Astrocyte of the cerebellum (primary cell): Measurements from ENCODE around the gene MEG3.

Experiments
- DNase-seq: peaks from one replicate; pipeline ENCODE4 v3.0.0-alpha.2; 2011; ENCODE audit warnings: low read depth
- H3K4me3 ChIP-seq: 2 replicates; pipeline ENCODE4 v1.5.1; 2011; ENCODE audit warnings: mild to moderate bottlenecking, low read depth, low read length, moderate library complexity
- in situ Hi-C: cut with HindIII; loops from 2 replicates; pipeline ENCODE4 v1.10.0; 2017; ENCODE audit warnings: low sequenced_read_pairs
- TF ChIP-seq, protein P1 (sequence below): IDR thresholded peaks from 2 replicates; pipeline ENCODE4 v1.5.1; 2012; ENCODE audit warnings: low read length, low read depth, moderate library complexity, mild to moderate bottlenecking; ENCODE audit errors: missing control alignments

MEG3 gene

DNA sequence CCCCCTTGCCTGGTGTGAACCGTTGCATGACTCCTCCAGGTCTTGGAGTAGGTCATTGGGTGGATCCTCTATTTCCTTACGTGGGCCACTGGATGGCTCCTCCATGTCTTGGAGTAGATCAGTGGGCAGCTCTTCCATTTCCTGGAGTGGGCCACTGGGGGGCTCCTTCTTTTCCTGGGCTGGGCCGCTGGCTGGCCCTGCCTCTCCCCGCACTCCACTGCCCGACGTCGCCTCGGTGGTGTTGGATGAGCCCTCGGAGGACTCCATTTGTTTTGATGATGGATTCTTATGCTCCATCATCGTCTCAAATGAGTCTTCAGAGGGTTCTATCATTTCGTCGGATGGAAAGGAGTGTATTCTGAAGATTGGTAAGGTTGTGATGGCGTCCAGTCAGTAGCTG is 58.5 kb downstream of the MEG3 start:
- TF ChIP-seq, protein P1, sequence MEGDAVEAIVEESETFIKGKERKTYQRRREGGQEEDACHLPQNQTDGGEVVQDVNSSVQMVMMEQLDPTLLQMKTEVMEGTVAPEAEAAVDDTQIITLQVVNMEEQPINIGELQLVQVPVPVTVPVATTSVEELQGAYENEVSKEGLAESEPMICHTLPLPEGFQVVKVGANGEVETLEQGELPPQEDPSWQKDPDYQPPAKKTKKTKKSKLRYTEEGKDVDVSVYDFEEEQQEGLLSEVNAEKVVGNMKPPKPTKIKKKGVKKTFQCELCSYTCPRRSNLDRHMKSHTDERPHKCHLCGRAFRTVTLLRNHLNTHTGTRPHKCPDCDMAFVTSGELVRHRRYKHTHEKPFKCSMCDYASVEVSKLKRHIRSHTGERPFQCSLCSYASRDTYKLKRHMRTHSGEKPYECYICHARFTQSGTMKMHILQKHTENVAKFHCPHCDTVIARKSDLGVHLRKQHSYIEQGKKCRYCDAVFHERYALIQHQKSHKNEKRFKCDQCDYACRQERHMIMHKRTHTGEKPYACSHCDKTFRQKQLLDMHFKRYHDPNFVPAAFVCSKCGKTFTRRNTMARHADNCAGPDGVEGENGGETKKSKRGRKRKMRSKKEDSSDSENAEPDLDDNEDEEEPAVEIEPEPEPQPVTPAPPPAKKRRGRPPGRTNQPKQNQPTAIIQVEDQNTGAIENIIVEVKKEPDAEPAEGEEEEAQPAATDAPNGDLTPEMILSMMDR, result no peak
- H3K4me3 ChIP-seq, result no peak overlapping the region
- in situ Hi-C loops, result no loop called here
- DNase-seq, result no peak

GRCh38 chr14:100885196-100885595 is 59.3 kb downstream of the MEG3 start:
- TF ChIP-seq, protein P1, result no peak
- H3K4me3 ChIP-seq, result no peak overlapping the region
- in situ Hi-C loops, result no loop called here
- no peak for DNase-seq

GRCh38 chr14:100885617-100886016 is 59.7 kb downstream of the MEG3 start:
- in situ Hi-C loops, result no loop called here
- no peak overlapping the region for H3K4me3 ChIP-seq
- no peak for DNase-seq
- TF ChIP-seq, protein P1, result peak; percentile 17

DNA sequence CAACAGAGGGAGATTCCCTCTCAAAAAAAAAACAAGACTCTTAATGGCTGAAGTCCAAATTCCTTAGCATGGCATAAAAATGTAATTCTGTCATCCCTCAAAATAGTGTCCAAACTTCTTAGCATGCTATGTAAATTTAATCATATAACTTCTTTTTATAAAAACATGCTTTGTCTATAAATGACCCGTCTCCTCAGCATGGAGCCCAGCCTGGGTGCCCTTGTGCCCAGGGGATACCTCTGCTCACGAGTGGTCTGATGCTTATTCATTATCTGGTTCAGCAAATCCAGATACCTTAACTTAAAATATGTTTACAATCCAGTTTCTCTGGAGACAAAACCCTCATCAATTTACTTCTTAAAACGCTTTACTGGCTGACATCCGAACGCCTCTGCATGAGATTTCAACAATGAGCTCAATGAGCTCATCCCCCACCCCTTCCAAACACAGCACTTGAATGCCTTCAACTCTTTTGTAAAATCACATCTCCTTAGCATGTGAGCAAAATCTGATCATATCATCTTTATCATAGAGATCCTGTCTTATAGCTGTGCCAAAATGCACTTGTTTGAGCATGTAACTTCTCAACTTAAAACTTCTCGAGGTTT is 61.9 kb downstream of the MEG3 start:
- DNase-seq, result no peak
- TF ChIP-seq, protein P1, result no peak
- no peak overlapping the region for H3K4me3 ChIP-seq
- in situ Hi-C loops, result no loop called here

DNA sequence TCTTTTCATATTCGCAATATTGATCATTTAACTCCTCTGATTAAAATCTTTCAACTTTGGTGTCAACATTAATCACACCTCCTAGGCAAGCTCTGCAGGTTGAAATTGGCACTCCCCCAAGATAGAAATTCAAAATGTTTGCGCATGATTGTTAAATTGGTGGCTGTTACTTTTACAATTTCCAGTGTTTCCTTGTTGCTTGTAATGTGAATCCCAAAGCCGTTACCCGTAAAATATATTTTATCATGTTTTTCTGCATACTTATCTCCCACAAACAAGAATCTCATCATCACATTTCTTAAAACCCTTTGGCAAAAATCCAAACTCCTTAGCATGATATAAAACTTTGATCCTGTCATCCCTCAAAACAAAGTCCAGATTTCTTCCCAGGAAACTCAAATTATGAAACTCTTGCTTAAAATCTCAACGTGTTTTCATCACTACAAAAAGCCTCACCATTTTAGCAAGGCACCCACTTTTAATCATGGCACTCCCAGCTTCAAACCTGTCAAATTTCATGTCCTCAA is 62.9 kb downstream of the MEG3 start:
- TF ChIP-seq, protein P1, result no peak
- no peak for DNase-seq
- H3K4me3 ChIP-seq, result no peak overlapping the region
- in situ Hi-C loops, result no loop called here

- in situ Hi-C loops, result no loop called here
- no peak for DNase-seq
- TF ChIP-seq, protein P1, result no peak
- no peak overlapping the region for H3K4me3 ChIP-seq
Measured at GRCh38 chr14:100889641-100890040, 63.7 kb downstream of the MEG3 start.
